Endothelial cell of umbilical vein (primary cell): ENCODE measurements around the gene SOX8. TPM values are rescaled to one million over a fixed set of nuclear protein-coding genes. Genes with fewer than 3 reads are reported as not detected.

ENCODE experiments used
- BruUV-seq: library from RNA; stranded (reverse); fragments of 400-500 nt; replicated peaks from 2 replicates; lab custom pipeline; 2021; lab: Mats Ljungman, UMichigan
- CTCF ChIA-PET: fragments of 300-600, 350-600 bp; sonication (Branson Sonifier 250); formaldehyde crosslinking; loops from one replicate; lab custom pipeline; 2021; ENCODE audit warnings: antibody characterized with exemption, inconsistent platforms; lab: Charles Lee
- POLR2A ChIA-PET: fragments of 300-600, 350-600 bp; sonication (Branson Sonifier 250); formaldehyde crosslinking; loops from one replicate; lab custom pipeline; 2021; ENCODE audit warnings: antibody characterized with exemption, inconsistent platforms; lab: Charles Lee
- DNase-seq: peaks from one replicate; pipeline ENCODE4 v3.0.0-alpha.2; 2011; ENCODE audit warnings: low read depth, low spot score
- FAIRE-seq: peaks from 2 replicates; lab custom pipeline; 2011; peaks lifted over from hg19 to GRCh38; lab: Jason Lieb, UNC
- H2AFZ ChIP-seq: 2 replicates; pipeline ENCODE4 v1.6.0; 2012; ENCODE audit warnings: low read depth, low read length, control low read depth, inconsistent platforms
- H3K27ac ChIP-seq: 2 replicates; pipeline ENCODE4 v1.5.1; 2011; ENCODE audit warnings: low read depth, mild to moderate bottlenecking, control low read depth, low read length, moderate library complexity; ENCODE audit not compliant: insufficient read depth
- H3K27me3 ChIP-seq, 2 experiments: 2 replicates each; pipeline versions ENCODE4 v1.6.0 to v1.6.1; 2011; ENCODE audit warnings: low read length in 2 of 2, mixed read lengths in 1 of 2; ENCODE audit not compliant: control insufficient read depth in 2 of 2, insufficient read depth in 2 of 2
- H3K36me3 ChIP-seq, 2 experiments: 2 replicates in 1 of 2; 3 replicates in 1 of 2; pipeline ENCODE4 v1.5.1; 2011; ENCODE audit warnings: low read length in 2 of 2, mild to moderate bottlenecking in 1 of 2, moderate library complexity in 1 of 2; ENCODE audit not compliant: control insufficient read depth in 2 of 2, insufficient read depth in 2 of 2; ENCODE audit errors: extremely low read depth in 1 of 2
- H3K4me1 ChIP-seq: 3 replicates; pipeline ENCODE4 v1.5.1; 2011; ENCODE audit warnings: mild to moderate bottlenecking, low read length; ENCODE audit not compliant: control insufficient read depth, insufficient read depth; ENCODE audit errors: extremely low read depth
- H3K4me2 ChIP-seq: 2 replicates; pipeline ENCODE4 v1.6.1; 2011; ENCODE audit warnings: low read length, control low read depth, mixed read lengths; ENCODE audit not compliant: insufficient read depth
- H3K4me3 ChIP-seq, 3 experiments: fragments of 200-600 bp in 1 of 3; sonication (generic), shearing (Covaris generic) in 1 of 3; replicated peaks in 1 of 3; 2 replicates each; pipeline ENCODE4 v1.5.1; 2011 to 2016; ENCODE audit warnings: control low read depth in 3 of 3, low read length in 3 of 3, mild to moderate bottlenecking in 2 of 3, inconsistent platforms in 1 of 3, low read depth in 1 of 3, moderate library complexity in 1 of 3; ENCODE audit not compliant: insufficient read depth in 1 of 3
- H3K79me2 ChIP-seq: 2 replicates; pipeline ENCODE4 v1.6.0; 2012; ENCODE audit warnings: low read length, inconsistent platforms; ENCODE audit not compliant: control insufficient read depth, insufficient read depth
- H3K9ac ChIP-seq: replicated peaks from 2 replicates; pipeline ENCODE3; 2011; ENCODE audit warnings: low read length, control low read depth; ENCODE audit not compliant: insufficient read depth; ENCODE audit errors: extremely low read depth
- H3K9me1 ChIP-seq: replicated peaks from 3 replicates; pipeline ENCODE4 v1.6.0; 2011; ENCODE audit warnings: mild to moderate bottlenecking, low read length; ENCODE audit not compliant: control insufficient read depth, insufficient read depth; ENCODE audit errors: extremely low read depth
- H3K9me3 ChIP-seq: replicated peaks from 2 replicates; pipeline ENCODE4 v1.5.1; 2012; ENCODE audit warnings: low read length, inconsistent platforms; ENCODE audit not compliant: control insufficient read depth, insufficient read depth
- H4K20me1 ChIP-seq: replicated peaks from 2 replicates; pipeline ENCODE3; 2011; ENCODE audit warnings: mild to moderate bottlenecking, low read length; ENCODE audit not compliant: control insufficient read depth, insufficient read depth; ENCODE audit errors: extremely low read depth
- CTCF ChIP-seq, 2 donors: IDR thresholded peaks; 1 replicate in 1 of 2; 2 replicates in 1 of 2; pipeline ENCODE4 v1.5.1; 2011; ENCODE audit warnings: low read length in 2 of 2, mild to moderate bottlenecking in 2 of 2, moderate library complexity in 2 of 2, control low read depth in 1 of 2, inconsistent platforms in 1 of 2, low read depth in 1 of 2; ENCODE audit not compliant: insufficient read depth in 1 of 2; ENCODE audit errors: extremely low read depth in 1 of 2
- EZH2 ChIP-seq: IDR thresholded peaks from 2 replicates; pipeline ENCODE4 v1.6.1; 2012; ENCODE audit warnings: borderline replicate concordance, low read depth, mild to moderate bottlenecking, moderate library complexity, low read length, inconsistent platforms; ENCODE audit not compliant: severe bottlenecking
- FOS ChIP-seq: IDR thresholded peaks from 2 replicates; pipeline ENCODE4 v1.6.1; 2011; ENCODE audit warnings: mild to moderate bottlenecking, low read length, moderate library complexity, borderline replicate concordance; ENCODE audit not compliant: insufficient read depth
- GATA2 ChIP-seq: IDR thresholded peaks from 2 replicates; pipeline ENCODE4 v1.7.0; 2011; ENCODE audit warnings: low read depth, mild to moderate bottlenecking, moderate library complexity, mixed read lengths, low read length; ENCODE audit not compliant: insufficient read length, insufficient read depth
- JUN ChIP-seq: IDR thresholded peaks from 2 replicates; pipeline ENCODE4 v1.6.1; 2011; ENCODE audit warnings: borderline replicate concordance, low read depth; ENCODE audit not compliant: insufficient read length, insufficient read depth
- MYC ChIP-seq: IDR thresholded peaks from one replicate; pipeline ENCODE4 v1.6.1; 2011; ENCODE audit warnings: mild to moderate bottlenecking, low read depth, low read length
- POLR2A ChIP-seq: IDR thresholded peaks from 2 replicates; pipeline ENCODE4 v1.6.1; 2012; ENCODE audit warnings: low read depth, mild to moderate bottlenecking, control low read depth, low read length
- POLR2AphosphoS5 ChIP-seq: IDR thresholded peaks from 2 replicates; pipeline ENCODE4 v1.6.1; 2012; ENCODE audit warnings: low read depth, mild to moderate bottlenecking, control low read depth, low read length, moderate library complexity; ENCODE audit not compliant: insufficient read depth
- dilution Hi-C: fragments of 300-500 bp; cut with MboI; formaldehyde crosslinking; loops from one replicate; pipeline ENCODE4 v1.15.0; 2019; ENCODE audit warnings: low sequenced_read_pairs; ENCODE audit not compliant: extremely low pct_ligation_motif_present
- intact Hi-C: fragments of 100-400 bp; cut with micrococcal nuclease; formaldehyde crosslinking; loops from one replicate; pipeline ENCODE4 v1.10.0; 2022
- polyA plus RNA-seq, 4 experiments: library from polyadenylated mRNA; depleted of rRNA in 3 of 4; stranded (reverse) in 3 of 4; unstranded in 1 of 4; fragments of >200 nt; gene quantifications; 2 replicates each; pipeline versions ENCODE4 v1.2.1 to v1.2.3, GENCODE V29; 2011 to 2012; ENCODE audit warnings: missing spikeins in 1 of 4
- total RNA-seq: library from RNA; stranded (reverse); gene quantifications from 2 replicates; pipeline ENCODE4 v1.2.3, GENCODE V29; 2021
- TF ChIP-seq, protein P1 (sequence below): IDR thresholded peaks from 2 replicates; pipeline ENCODE4 v1.6.1; 2011; ENCODE audit not compliant: insufficient read depth, insufficient read length

Gene SOX8
- total and polyA plus RNA-seq, 2 donors (not counting 3 experiments of a cell fraction or from before 2014, with no cell fraction given) = 0.52 to 0.53 TPM

DNA sequence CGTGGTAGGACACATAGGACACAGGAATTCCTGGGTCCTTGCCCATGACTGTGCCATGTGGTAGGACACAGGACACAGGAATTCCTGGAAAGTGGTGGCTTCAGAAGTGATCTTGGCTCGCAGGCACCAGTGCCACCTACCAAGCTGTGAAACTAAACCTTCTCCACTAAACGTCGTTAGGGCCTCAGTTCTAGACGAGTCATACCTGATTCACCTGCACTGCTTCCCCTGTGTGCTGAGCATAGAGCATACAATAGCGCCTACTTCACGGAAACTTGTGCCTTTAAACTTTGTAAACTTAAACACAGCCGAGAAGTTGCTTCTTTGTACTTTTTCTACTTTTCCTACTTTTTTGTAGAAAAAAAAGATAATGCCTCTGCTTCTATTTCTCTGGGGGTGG lies 4.8 kb downstream of the SOX8 start:
- H3K9me3 ChIP-seq = no peaks in the 10 kb centered on the region
- H3K27me3 ChIP-seq = peaks cover 8 to 13% of the 10 kb centered on the region in 2 experiments
- H2AFZ ChIP-seq = no peak overlapping the region
- FAIRE-seq (no peak), DNase-seq (no peak)
- no peak overlapping the region for H3K27ac ChIP-seq
- no peaks in the 10 kb centered on the region for H3K4me1 ChIP-seq
- H3K9me1 ChIP-seq = no peaks in the 10 kb centered on the region
- no peak overlapping the region for H3K4me2 ChIP-seq
- POLR2A ChIA-PET = no interaction called here
- H3K9ac ChIP-seq = no peak overlapping the region
- BruUV-seq = no TSS peak
- H4K20me1 ChIP-seq = no peaks in the 10 kb centered on the region
- intact Hi-C loops (no loop called here), dilution Hi-C loops (no loop called here)
- CTCF ChIA-PET = interaction anchor here (0.9 to 1.6 kb wide), 2 partner anchors 8 to 71 kb away, joined by 3 to 4 read pairs; no protein-coding TSS in a partner anchor
- H3K36me3 ChIP-seq = no peaks in the 10 kb centered on the region
- H3K4me3 ChIP-seq = no peak overlapping the region
- no peak for TF ChIP-seq GATA2
- TF ChIP-seq MYC = no peak
- no peak for TF ChIP-seq EZH2
- TF ChIP-seq, protein P1, sequence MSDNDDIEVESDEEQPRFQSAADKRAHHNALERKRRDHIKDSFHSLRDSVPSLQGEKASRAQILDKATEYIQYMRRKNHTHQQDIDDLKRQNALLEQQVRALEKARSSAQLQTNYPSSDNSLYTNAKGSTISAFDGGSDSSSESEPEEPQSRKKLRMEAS = no peak
- no peak for TF ChIP-seq CTCF (IDR thresholded peaks at IDR 0.05; ENCODE audit: extremely low read depth in 1 of 2, insufficient read depth in 1 of 2, low read depth in 1 of 2, low read length in 2 of 2)
- no peak for TF ChIP-seq FOS
- no peak for TF ChIP-seq JUN
- TF ChIP-seq POLR2AphosphoS5 = no peak
- TF ChIP-seq POLR2A = no peak
- H3K79me2 ChIP-seq = no peaks in the 10 kb centered on the region
